ENCODE measurements around the gene ATAD3C. TPM values are rescaled to one million over a fixed set of nuclear protein-coding genes. Genes with fewer than 3 reads are reported as not detected.

ATAD3C gene
- total and polyA plus RNA-seq, 2 of the 4 experiments (the other 2 are of a cell fraction): not detected

- no peak overlapping the region for H2BK20ac ChIP-seq (ENCODE audit: low read depth, low read length)
- 94% methylated on average over 4 of the region's 7 CpGs; no CpG with 5 or more reads in 1 of the 2 experiments for WGBS, 2 experiments (ENCODE audit: extremely low coverage in 2 of 2, insufficient read length in 1 of 2)
- H4K91ac ChIP-seq (ENCODE audit: insufficient read depth, low read depth, low read length): no peak overlapping the region
- intact Hi-C loops (cut with micrococcal nuclease): no loop called here
- no peak overlapping the region for H3K4me3 ChIP-seq (ENCODE audit: insufficient read depth, low read depth, low read length)
- H3K23ac ChIP-seq (ENCODE audit: low read depth, low read length): peak overlapping the region; percentile 38; the same call in 1 of the 2 replicates
- no peak overlapping the region for H3K14ac ChIP-seq (replicated peaks; ENCODE audit: low read depth, low read length)
- no peak overlapping the region for H2AK9ac ChIP-seq (replicated peaks; ENCODE audit: low read depth, low read length, poor library complexity)
- no peak overlapping the region for H3K9ac ChIP-seq (ENCODE audit: low read depth, low read length)
- TF ChIP-seq CHD1 (IDR thresholded peaks at IDR 0.05; ENCODE audit: low read depth, low read length): no peak
- no peak for TF ChIP-seq MAZ (IDR thresholded peaks at IDR 0.05; ENCODE audit: borderline replicate concordance, low read depth, low read length)
- TF ChIP-seq CTCF (conservative IDR thresholded peaks at IDR 0.05; ENCODE audit: low read depth, low read length): no peak
- TF ChIP-seq NFE2L2 (IDR thresholded peaks at IDR 0.05; ENCODE audit: low read depth, low read length): no peak
- TF ChIP-seq RFX5 (IDR thresholded peaks at IDR 0.05; ENCODE audit: low read depth, low read length): no peak
- TF ChIP-seq FOS (IDR thresholded peaks at IDR 0.05; ENCODE audit: low read depth, low read length): no peak
- TF ChIP-seq USF2 (IDR thresholded peaks at IDR 0.05; ENCODE audit: low read depth, low read length): no peak
- TF ChIP-seq CEBPB (IDR thresholded peaks at IDR 0.05; ENCODE audit: low read depth, low read length): no peak
- TF ChIP-seq RAD21 (IDR thresholded peaks at IDR 0.05; ENCODE audit: low read length): no peak
- no peak overlapping the region for H2BK5ac ChIP-seq (ENCODE audit: low read depth, low read length, poor library complexity, severe bottlenecking)
- no peak overlapping the region for H3K56ac ChIP-seq (ENCODE audit: extremely low read depth, insufficient read depth, low read length)
- H2AFZ ChIP-seq (replicated peaks; ENCODE audit: low read length, poor library complexity): no peak overlapping the region
- no peak overlapping the region for H2BK15ac ChIP-seq (ENCODE audit: low read depth, low read length)
- DNase-seq: no peak
- in situ Hi-C loops (cut with MboI; ENCODE audit: low sequenced_read_pairs): no loop called here
- ATAC-seq (ENCODE audit: low read depth): no peak
- H4K8ac ChIP-seq (ENCODE audit: low read depth in 2 of 2, low read length in 2 of 2): no peak overlapping the region
- no peak overlapping the region for H3K4me2 ChIP-seq (ENCODE audit: low read depth, low read length)
- H4K20me1 ChIP-seq (ENCODE audit: insufficient read depth, low read length): no peaks in the 10 kb centered on the region
- H3K9me3 ChIP-seq (ENCODE audit: control insufficient read depth, insufficient read depth, low read length): no peaks in the 10 kb centered on the region
- 0 out of 4 replicates have a peak, but pooled peaks cover 0 to 3% of the 10 kb centered on the region in 2 experiments for H3K79me1 ChIP-seq (ENCODE audit: low read depth in 1 of 2, low read length in 2 of 2)
- no peak overlapping the region for H3K27ac ChIP-seq (ENCODE audit: insufficient read depth, low read length)
- dilution Hi-C loops (cut with HindIII; ENCODE audit: low sequenced_read_pairs, unreplicated experiment): no loop called here
- no peaks in the 10 kb centered on the region for H3K36me3 ChIP-seq (ENCODE audit: control insufficient read depth, insufficient read depth, low read length)
- ChIA-PET CTCF (interaction anchor here (0.5 kb wide), 1 partner anchor 11 kb away, joined by 4 read pairs; no protein-coding TSS in a partner anchor), POLR2A (ENCODE audit: unreplicated experiment) (no interaction called here)
- no peaks in the 10 kb centered on the region; the same call in 1 of the 2 replicates for H3K27me3 ChIP-seq (ENCODE audit: control insufficient read depth, insufficient read depth, low read length)
- no peak overlapping the region for H2BK120ac ChIP-seq (ENCODE audit: low read depth, low read length)
- no TSS peak for BruUV-seq (replicated peaks)
- no peak overlapping the region for H3K18ac ChIP-seq (ENCODE audit: low read depth, low read length)
- H3K4me1 ChIP-seq (ENCODE audit: control insufficient read depth, insufficient read depth, low read length): peaks cover 14% of the 10 kb centered on the region; the same call in 1 of the 2 replicates
- 0 out of 2 replicates have a peak, but pooled peaks cover 7% of the 10 kb centered on the region for H3K9me1 ChIP-seq (ENCODE audit: insufficient read depth, low read length)
- no peak overlapping the region for H3K4ac ChIP-seq (ENCODE audit: low read depth, low read length)
- H2AK5ac ChIP-seq (ENCODE audit: low read depth, low read length): no peak overlapping the region
- H4K5ac ChIP-seq (ENCODE audit: low read depth, low read length): no peak overlapping the region
Observed at GRCh38 chr1:1436630-1437032, 12.9 kb upstream of the ATAD3C start.
